Inflammatory macrophage treated with lipopolysaccharide for 4 hours (primary cell): Measurements from ENCODE around the gene GFM1.

ENCODE experiments used
- DNase-seq: peaks from one replicate; pipeline ENCODE4 v3.0.0-alpha.2; 2020

GFM1 gene

DNA sequence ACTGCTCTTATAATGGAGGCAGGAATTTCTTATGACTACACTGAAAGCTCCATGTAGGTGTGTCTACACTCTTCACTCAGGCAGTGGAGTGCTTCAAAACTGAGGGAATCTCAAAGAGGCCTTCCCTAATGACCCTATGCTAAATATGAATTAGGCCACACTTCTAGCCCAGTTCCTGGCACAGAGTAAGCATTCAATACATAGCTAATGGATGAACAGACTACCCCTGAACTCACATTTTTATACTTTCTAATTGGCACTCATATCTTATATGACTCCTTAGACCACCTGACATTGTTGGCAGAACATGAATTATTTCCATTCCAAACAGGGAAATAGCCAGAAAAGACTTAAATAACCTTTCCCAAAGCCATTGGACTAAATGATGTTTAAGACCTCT, 84.5 kb downstream of the GFM1 start:
- DNase-seq, result no peak

DNA sequence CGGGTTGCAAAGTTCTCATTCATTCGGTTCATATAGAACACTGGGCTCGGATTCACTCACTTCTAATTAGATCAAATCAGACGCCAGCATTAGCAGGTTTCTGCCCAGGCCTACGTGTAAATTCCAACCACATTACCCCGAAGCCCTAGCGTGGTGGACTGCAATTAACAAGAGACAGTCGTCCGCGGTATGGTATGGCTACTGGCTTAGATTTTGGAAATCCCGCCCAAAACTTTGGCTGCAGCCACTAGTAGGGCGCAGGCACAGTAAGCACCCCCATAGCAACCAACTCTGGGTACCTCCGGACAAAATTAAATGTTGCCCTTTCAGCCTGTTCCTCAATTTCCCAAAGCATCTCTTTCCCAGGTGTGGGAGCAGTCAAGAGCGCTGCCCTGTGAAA, 87.2 kb downstream of the GFM1 start:
- DNase-seq, result no peak

DNA sequence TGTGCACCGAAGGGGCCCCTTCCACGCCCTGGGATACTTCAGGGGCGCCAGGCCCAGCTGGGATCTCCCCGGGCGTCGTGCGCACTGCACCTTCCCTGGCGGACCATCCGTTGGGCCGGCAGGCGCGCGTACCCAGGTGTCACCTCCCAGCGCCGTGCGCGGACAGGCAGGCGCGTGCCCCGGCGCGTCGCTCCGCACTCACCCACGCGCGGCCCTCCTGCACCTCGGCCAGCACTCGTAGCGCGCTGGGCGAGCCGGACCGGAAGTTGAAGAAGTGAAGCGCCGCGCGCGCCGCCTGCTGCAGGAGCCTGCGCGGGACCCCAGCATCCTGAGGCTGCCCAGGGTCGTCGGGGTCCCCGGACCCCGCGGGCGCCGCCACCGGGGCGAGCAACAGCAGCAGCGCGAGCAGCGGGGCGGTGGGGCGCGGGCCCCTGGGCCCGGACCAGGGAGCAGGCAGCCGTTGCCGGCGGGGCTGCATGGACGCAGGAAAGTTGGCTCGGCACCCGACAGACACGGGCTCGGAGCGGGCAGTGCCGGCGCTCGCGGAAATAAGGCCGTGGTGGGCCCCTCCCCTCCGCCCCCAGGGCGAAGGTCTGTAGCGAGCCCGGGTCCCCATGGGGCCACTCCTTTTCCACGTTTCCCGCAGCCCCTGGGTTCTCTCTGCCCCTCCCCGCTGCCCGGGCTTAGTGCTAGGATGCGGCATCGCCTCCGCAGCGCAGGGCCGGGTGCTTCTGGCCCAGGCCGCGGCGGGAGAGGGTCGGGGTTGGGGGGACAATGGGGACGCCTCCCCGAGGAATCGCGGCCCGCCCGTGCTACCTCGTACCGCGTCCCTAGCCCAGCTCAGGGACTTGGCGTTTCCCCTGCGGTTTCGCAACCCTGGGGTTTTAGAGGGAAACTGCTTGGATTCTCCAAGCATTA, 87.9 kb downstream of the GFM1 start, which contains the start of gene RARRES1:
Gene RARRES1, minus strand, starts transcription at position 520 of the 918 bp plus-strand sequence. Its CDS starts 42 bp downstream, at position 478.
- peak; percentile 61 for DNase-seq

DNA sequence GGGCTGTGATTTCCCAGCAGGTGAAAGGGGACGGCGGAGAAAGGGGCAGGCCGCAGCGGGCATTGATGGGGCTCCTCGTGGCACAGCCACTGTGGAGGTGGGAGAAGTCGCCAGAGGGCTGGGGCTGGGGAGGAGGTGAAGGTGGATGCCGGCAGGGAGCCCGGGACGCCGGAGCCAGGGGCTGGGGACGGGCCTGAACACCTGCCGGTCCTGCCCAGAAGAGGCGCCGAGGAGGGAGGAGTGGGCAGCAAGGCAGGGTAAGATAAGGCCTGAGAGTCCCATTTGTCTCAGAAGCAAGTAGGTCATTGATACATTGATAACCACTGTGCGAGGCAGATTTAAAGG, 88.5 kb downstream of the GFM1 start:
- no peak for DNase-seq

DNA sequence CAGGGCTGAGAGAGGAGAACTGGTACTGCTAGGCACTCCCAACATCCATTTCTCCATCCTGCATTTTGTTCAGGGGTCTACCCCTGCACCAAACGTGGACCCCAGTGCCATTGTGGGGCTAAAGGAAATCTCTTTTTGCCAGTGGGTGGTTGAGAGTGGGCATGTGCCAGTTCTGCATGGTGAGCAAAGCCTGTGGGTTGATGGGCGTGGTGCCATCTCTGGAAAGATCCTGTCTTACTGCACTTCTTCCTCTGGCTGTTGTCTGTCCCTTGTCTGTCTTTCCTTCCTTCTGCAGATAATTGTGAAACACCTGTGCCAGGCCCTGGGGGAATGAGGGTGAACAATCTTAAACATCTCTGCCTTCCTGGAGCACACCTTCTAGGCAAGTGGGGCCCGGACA, 89.3 kb downstream of the GFM1 start:
- DNase-seq, result peak; percentile 21

DNA sequence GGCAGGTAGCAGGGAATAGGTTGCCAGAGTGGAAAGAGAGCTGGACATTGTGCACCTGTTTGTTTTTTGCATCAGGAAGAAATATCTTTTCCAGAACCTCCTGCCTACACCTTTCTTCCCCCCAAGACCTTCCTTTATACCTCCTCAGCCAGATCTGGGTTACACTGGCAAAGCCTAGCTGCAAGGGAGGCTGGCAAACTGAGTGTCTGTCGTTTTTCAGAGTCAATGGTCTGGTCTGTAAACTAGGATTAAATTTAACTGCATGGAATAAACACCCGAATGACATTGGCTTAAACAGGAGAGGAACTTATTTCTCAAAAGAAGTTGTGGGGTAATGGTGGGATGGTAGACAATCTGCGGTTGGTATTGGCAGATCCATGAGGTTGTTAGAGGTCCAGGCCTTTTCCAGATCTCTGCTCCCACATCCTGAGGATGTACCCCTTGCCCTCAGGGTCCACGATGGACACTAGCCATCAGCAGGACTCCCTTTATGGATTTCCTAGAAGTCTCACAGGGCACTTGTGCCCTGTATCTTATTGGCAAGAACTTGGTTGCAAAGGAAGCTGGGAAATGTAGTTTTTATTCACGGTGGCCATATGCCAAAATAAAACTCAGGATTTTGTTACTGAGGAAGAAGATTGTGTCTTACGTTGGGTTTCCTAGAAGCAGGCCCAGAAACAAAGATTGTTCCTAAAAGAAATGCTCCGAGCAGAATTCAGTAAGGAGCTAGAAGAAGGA, 91.1 kb downstream of the GFM1 start:
- no peak for DNase-seq

DNA sequence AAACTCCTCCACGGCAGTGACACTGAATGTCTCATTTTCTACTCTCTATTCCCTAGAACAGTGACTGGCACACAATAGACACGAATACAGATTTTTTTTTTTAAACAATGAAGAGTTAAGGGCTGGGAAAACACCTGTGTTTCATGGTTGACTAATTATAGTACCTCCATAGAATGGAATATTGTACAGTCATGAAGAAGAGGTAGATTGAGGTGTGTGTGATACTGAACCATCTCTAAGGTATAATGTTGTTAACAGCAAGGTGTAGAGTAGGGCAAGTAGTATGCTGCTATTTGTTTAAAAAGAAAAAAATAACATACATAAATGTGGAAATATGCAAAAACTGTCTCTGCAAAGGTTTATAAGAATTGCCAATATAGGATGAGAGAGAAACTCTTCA, 93.1 kb downstream of the GFM1 start:
- DNase-seq, result no peak

DNA sequence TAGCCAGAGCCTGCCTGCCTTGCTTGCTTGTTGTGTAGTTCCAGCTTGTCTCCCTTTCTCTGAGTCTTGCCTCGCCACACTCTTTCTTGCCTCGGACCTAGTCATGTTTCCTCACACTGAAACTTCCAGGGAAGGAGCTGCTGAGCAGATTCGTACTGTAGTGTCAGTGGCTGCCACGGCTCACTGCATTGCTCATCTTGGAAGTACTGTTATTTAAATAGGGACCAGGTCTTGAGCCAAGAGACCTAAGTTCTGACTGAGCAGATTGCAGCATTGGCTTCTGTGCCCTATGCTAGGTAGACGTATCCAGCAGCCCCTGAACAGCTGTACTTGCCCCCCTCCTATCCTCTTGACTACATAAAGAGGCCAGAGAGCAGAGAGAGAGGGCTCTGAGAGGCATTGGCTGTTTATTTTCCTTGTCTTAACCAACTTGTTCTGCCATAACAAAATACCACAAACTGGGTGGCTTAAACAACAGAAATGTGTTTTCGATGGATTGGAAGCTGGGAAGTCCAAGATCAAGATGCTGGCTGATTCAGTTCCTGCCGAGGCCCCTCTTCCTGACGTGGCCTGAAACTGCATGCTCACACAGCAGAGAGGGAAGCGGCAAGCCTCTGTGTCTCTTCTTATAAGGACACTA, 93.8 kb downstream of the GFM1 start:
- no peak for DNase-seq

DNA sequence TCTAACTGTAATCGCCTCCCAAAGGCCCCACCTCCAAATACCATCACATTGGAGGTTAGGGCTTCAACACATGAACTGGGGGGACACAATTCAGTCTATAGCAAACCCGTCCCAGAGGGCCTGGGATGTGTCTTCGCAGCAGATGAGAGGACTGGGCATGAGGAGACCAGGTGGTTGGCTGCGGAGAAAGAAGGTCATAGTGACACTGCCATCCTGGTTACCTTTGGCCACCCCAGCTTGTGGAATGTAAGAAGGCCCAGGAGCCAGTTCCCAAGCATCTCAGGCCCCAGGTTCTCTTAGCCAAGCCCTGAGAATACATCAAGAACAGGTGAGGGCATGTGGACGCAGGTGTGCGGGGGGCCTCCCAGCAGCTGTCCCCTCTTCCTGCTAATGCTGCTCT, 94.3 kb downstream of the GFM1 start:
- no peak for DNase-seq

DNA sequence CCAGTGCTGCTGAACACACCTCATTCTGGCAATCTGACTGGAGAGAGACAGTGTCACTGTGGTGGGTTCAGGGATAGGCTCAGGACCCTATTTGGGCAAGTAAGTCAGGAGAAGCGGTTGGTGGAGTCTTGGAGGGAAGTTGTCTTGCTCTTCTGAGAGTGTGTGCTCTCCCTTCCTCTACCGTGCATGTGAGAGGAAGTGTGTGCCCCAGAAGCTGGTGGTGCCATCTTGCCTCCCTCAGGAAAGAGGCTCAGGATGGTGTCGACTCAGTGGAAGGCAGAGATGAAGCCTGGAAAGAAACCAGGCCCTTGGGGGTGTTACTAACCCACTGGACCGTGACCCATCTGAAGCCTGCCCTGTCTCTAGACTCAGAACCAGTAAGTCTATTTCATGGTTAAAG, 94.8 kb downstream of the GFM1 start:
- no peak for DNase-seq

DNA sequence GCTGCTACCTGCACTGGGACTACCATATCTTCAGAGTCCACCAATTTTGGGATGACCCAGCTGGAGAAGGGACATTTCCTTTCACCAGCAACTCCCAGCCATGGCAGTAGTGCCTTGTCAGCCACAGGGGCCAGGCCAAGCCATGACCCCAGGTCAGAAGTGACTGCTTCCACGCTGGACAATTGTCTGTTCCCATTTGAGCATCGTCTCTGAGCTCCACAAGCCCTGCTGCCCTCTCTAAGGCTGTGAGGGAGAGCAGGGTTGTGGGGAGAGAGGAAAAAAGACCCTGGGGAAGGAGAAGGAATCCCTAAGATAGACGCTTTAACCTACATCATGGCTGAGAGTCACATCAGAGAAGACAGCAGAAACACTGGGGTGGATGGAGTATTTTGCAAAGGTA, 95.3 kb downstream of the GFM1 start:
- no peak for DNase-seq
